ENCODE measurements around the gene RBP3. TPM values are rescaled to one million over a fixed set of nuclear protein-coding genes. Genes with fewer than 3 reads are reported as not detected.

RBP3 gene
- total RNA-seq, 1 experiment from 2014 or later = not detected

DNA sequence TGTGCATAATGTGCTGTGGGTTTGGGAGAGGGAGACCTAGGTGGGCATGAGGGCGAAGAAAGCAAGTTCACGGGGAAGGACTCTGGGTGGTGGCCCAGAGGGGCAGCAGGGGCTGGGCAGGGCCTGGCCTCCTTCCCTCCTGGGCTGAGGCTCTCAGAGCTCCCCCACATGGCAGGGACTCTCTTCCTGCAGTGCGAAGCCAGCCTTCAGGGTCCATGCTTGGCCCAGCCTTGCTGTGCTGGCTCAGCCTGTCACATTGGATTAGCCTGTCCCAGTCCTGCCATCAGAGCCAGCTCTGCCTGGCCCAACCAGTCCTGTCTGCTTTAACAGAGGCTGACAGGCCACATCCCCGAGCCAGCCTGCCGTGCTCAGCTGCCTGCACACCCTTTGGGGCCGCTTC is 56.3 kb downstream of the RBP3 start:
- no peaks in the 10 kb centered on the region for H3K9me3 ChIP-seq (ENCODE audit: insufficient read depth, low read depth)
- POLR2A ChIA-PET (ENCODE audit: unreplicated experiment) = no interaction called here
- no TSS peak for BruUV-seq (replicated peaks)

DNA sequence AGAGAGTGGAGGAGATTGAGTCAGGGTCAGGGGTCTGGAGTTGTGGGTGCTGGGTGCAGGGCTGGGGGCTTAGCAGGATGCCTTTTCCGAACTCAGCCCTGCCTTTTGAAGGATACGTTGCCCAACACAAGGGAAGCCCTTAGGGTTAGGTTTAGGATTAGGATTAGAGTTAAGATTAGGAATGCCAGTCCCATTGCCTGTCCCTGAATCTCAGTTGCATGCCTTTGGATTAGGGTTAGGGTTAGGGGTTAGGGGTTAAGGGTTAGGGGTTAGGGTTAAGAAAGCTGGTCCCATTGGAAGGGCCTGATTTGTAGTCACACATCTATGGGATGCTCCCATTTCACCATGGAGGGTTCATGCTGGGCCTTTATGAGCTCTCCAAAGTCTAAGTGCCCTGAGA is 56.8 kb downstream of the RBP3 start:
- ChIA-PET POLR2A (ENCODE audit: unreplicated experiment) (interaction anchor here (0.7 to 0.8 kb wide), 2 partner anchors 21 to 1989 kb away, joined by 7 to 9 read pairs; partner anchors contain the start of gene ZNF488), CTCF (interaction anchor here (0.9 to 1.7 kb wide), 3 partner anchors 34 to 50 kb away, joined by 3 to 10 read pairs (median 3); no protein-coding TSS in a partner anchor)
- Histone ChIP-seq H3K27ac (peak overlapping the region; percentile 81; the same call in 1 of the 2 replicates), H4K20me1 (ENCODE audit: insufficient read depth) (no peaks in the 10 kb centered on the region), H2AFZ (no peak overlapping the region), H3K4me3 (no peak overlapping the region), H3K79me2 (ENCODE audit: low read depth) (peaks cover 20% of the 10 kb centered on the region), H3K9me3 (ENCODE audit: insufficient read depth, low read depth) (no peaks in the 10 kb centered on the region), H3K4me2 (peak overlapping the region; percentile 77), H3K27me3 (ENCODE audit: insufficient read depth, low read depth) (no peaks in the 10 kb centered on the region), H3K36me3 (ENCODE audit: low read depth) (no peaks in the 10 kb centered on the region), H3F3A (ENCODE audit: insufficient read depth, low read depth) (peaks cover 29% of the 10 kb centered on the region), H3K4me1 (replicated peaks; ENCODE audit: insufficient read depth) (peaks cover 78% of the 10 kb centered on the region), H3K9me2 (ENCODE audit: insufficient read depth) (no peaks in the 10 kb centered on the region)
- no TSS peak for BruUV-seq (replicated peaks)
- no peak for DNase-seq
- intact Hi-C loops (cut with micrococcal nuclease; ENCODE audit: unreplicated experiment) = no loop called here
- TF ChIP-seq CTCF (conservative IDR thresholded peaks at IDR 0.05) = no peak
- no peak for TF ChIP-seq EZH2 (IDR thresholded peaks at IDR 0.05; ENCODE audit: low read depth)

More for the DNA sequence above, 56.3 kb downstream of the RBP3 start:
- H3K79me2 ChIP-seq (ENCODE audit: low read depth) = peaks cover 20% of the 10 kb centered on the region
- TF ChIP-seq CTCF (conservative IDR thresholded peaks at IDR 0.05) (no peak), EZH2 (IDR thresholded peaks at IDR 0.05; ENCODE audit: low read depth) (no peak)
- CTCF ChIA-PET = interaction anchor here (1.1 to 1.7 kb wide), 3 partner anchors 41 to 50 kb away, joined by 3 to 10 read pairs (median 3); no protein-coding TSS in a partner anchor
- no peak overlapping the region for H2AFZ ChIP-seq
- peaks cover 73% of the 10 kb centered on the region for H3K4me1 ChIP-seq (replicated peaks; ENCODE audit: insufficient read depth)
- H4K20me1 ChIP-seq (ENCODE audit: insufficient read depth) = no peaks in the 10 kb centered on the region
- H3K27ac ChIP-seq = 0 out of 2 replicates have a peak overlapping the region, but pooled peaks have one; percentile 81
- H3K27me3 ChIP-seq (ENCODE audit: insufficient read depth, low read depth) = no peaks in the 10 kb centered on the region
- H3K4me3 ChIP-seq = no peak overlapping the region
- no peaks in the 10 kb centered on the region for H3K36me3 ChIP-seq (ENCODE audit: low read depth)
- peaks cover 29% of the 10 kb centered on the region for H3F3A ChIP-seq (ENCODE audit: insufficient read depth, low read depth)
- intact Hi-C loops (cut with micrococcal nuclease; ENCODE audit: unreplicated experiment) = no loop called here
- H3K9me2 ChIP-seq (ENCODE audit: insufficient read depth) = no peaks in the 10 kb centered on the region
- DNase-seq = peak in 1 of 2 experiments; percentile 53
- H3K4me2 ChIP-seq = peak overlapping the region; percentile 77

DNA sequence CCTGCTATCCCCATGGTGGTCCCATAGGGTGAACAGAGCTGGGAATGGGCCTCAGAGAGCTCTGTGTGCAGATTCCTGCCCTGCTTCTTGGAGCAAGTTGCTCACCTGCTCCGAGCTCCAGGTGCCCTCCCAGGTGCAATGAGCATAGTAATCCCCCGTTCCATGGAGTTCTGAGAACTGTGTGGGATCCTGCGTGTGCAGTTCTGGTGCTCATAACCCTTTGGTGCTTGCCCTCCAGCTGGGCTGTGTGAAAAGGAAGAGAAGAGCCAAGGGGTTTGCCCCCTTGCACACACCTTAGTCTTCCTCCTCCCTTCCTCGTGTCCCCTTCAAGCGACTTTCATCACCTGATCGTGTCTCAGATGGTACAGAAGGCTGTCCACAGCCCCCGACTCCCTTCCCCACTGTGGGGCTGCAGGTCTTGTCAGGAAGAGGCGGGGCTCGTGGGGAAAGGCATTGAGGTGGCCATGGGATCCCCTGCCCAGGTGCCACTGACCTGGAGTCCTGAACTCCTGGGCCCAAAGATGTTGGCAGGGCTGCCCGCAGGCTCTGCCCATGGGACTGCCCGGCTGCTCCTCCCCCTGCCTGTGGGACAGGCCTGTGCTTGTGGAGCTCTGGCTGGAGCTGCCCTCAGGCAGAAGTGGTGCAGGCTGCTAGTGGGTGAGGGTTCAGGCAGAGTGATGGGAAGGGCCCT is 57.8 kb downstream of the RBP3 start:
- ChIA-PET CTCF (interaction anchor here (0.7 to 1.3 kb wide), 3 partner anchors 33 to 52 kb away, joined by 3 read pairs; no protein-coding TSS in a partner anchor), POLR2A (ENCODE audit: unreplicated experiment) (interaction anchor here (0.9 to 1.3 kb wide), 4 partner anchors 10 to 882 kb away, joined by 5 to 11 read pairs (median 8); partner anchors contain the start of gene ZNF488)
- peak; percentile 66 to 83 for DNase-seq
- peak overlapping the region; percentile 81 for H3K27ac ChIP-seq
- H3K4me1 ChIP-seq (replicated peaks; ENCODE audit: insufficient read depth) = peaks cover 88% of the 10 kb centered on the region
- peak overlapping the region; percentile 77 for H3K4me2 ChIP-seq
- H2AFZ ChIP-seq = no peak overlapping the region
- H3K9me3 ChIP-seq (ENCODE audit: insufficient read depth, low read depth) = no peaks in the 10 kb centered on the region
- BruUV-seq (replicated peaks) = TSS peak; percentile 35
- H3K79me2 ChIP-seq (ENCODE audit: low read depth) = peaks cover 20% of the 10 kb centered on the region
- peaks cover 37% of the 10 kb centered on the region for H3F3A ChIP-seq (ENCODE audit: insufficient read depth, low read depth)
- H3K4me3 ChIP-seq = peak overlapping the region; percentile 21; the same call in 1 of the 2 replicates
- no peak for TF ChIP-seq EZH2 (IDR thresholded peaks at IDR 0.05; ENCODE audit: low read depth)
- no peak for TF ChIP-seq CTCF (conservative IDR thresholded peaks at IDR 0.05)
- no peaks in the 10 kb centered on the region for H3K36me3 ChIP-seq (ENCODE audit: low read depth)
- H4K20me1 ChIP-seq (ENCODE audit: insufficient read depth) = no peaks in the 10 kb centered on the region
- H3K9me2 ChIP-seq (ENCODE audit: insufficient read depth) = no peaks in the 10 kb centered on the region
- H3K27me3 ChIP-seq (ENCODE audit: insufficient read depth, low read depth) = no peaks in the 10 kb centered on the region
- intact Hi-C loops (cut with micrococcal nuclease; ENCODE audit: unreplicated experiment) = loop anchor here (1.0 kb wide), 1 partner anchor 22 kb away; the partner anchor contains the start of gene ZNF488
